Type B pancreatic cell (in vitro differentiated cells): ENCODE measurements around the gene NUP50. TPM values are rescaled to one million over a fixed set of nuclear protein-coding genes. Genes with fewer than 3 reads are reported as not detected.

Source experiments
- DNase-seq: peaks from one replicate; pipeline ENCODE4 v3.0.0; 2021; ENCODE audit warnings: mixed read lengths; ENCODE audit not compliant: unreplicated experiment; ENCODE audit errors: extremely low spot score
- H3K27ac Mint-ChIP-seq: 2 replicates; pipeline ENCODE4 v1.8.0; 2021; ENCODE audit warnings: mild to moderate bottlenecking, mixed read lengths
- H3K27me3 Mint-ChIP-seq: 2 replicates; pipeline ENCODE4 v1.8.0; 2021; ENCODE audit warnings: mixed read lengths
- H3K36me3 Mint-ChIP-seq: 2 replicates; pipeline ENCODE4 v1.8.0; 2021; ENCODE audit warnings: mixed read lengths
- H3K4me1 Mint-ChIP-seq: one replicate; pipeline ENCODE4 v1.8.0; 2021; ENCODE audit warnings: mixed read lengths; ENCODE audit not compliant: unreplicated experiment
- H3K4me3 Mint-ChIP-seq: 2 replicates; pipeline ENCODE4 v1.8.0; 2021; ENCODE audit warnings: mild to moderate bottlenecking, mixed read lengths
- H3K9me3 Mint-ChIP-seq: 2 replicates; pipeline ENCODE4 v1.8.0; 2021; ENCODE audit warnings: mixed read lengths
- CTCF ChIP-seq: fragments of 200-600 bp; sonication (generic); conservative IDR thresholded peaks from 2 replicates; pipeline ENCODE4 v1.5.0; 2021; ENCODE audit warnings: antibody characterized with exemption, mild to moderate bottlenecking
- long read RNA-seq: library from polyadenylated mRNA; unstranded; transcript quantifications from one replicate; pipeline ENCODE4 v2.0.0, GENCODE V29; 2020
- total RNA-seq: library from RNA; stranded (reverse); gene quantifications from 2 replicates; pipeline ENCODE4 v1.2.1, GENCODE V29; 2021; ENCODE audit warnings: low replicate concordance

NUP50 gene, protein sequence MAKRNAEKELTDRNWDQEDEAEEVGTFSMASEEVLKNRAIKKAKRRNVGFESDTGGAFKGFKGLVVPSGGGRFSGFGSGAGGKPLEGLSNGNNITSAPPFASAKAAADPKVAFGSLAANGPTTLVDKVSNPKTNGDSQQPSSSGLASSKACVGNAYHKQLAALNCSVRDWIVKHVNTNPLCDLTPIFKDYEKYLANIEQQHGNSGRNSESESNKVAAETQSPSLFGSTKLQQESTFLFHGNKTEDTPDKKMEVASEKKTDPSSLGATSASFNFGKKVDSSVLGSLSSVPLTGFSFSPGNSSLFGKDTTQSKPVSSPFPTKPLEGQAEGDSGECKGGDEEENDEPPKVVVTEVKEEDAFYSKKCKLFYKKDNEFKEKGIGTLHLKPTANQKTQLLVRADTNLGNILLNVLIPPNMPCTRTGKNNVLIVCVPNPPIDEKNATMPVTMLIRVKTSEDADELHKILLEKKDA
- 83.6 and 93.0 TPM in 2 replicates for total RNA-seq
- long read RNA-seq, full-length matches to known transcripts = 71 of 113 reads
- long read RNA-seq, partial matches to known transcripts = 27 of 113 reads
- long read RNA-seq, other reads (novel, unspliced or antisense) = 15 of 113 reads

DNA sequence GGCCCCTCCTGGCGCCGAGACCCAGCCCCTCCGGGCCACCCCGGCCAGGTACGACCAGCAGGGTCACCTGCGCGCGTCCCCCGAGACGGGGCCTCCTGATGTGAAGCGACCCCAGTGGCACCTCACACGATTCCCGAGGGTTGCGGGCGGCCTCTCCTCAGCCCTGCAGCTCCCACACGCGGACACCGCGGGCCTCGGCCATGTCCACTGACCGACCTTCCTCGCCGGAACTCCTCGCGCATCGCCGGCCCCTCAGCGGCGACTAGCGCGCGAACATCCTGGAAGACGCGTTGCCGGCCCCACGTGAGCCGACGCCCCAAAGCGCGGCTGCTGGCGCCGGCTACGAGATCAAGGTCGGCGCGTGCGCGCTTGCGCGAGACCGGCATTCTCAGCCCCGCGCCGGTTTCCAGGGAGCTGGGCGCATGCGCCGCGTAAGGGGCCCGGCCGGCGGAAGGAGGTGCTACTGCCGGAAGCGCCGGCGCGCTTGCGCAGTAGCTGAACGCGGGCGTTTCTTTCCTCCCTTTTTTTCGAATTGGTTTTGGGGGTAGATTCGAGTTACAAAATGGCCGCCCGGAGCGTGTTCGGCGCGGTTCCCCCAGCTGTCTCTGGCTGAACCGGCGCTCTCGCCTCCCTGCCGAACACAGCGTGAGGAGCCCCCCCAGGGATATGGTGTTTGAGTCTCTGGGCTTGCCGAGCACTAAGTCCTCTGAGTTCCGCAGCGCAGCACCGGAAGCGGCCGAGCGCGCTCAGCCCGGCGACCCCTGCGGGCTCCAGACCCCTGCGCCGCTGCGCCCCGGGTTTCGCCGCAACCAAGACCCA, at the start of gene NUP50:
TSS of gene NUP50 (plus strand) at position 475 of the 819 bp plus-strand sequence. CDS start 4,253 bp downstream, outside the sequence.
- TF ChIP-seq CTCF = no peak
- peaks cover 36% of the 10 kb centered on the region for H3K4me1 Mint-ChIP-seq
- no peaks in the 10 kb centered on the region for H3K9me3 Mint-ChIP-seq
- no peaks in the 10 kb centered on the region for H3K27me3 Mint-ChIP-seq
- peak; percentile 98 for DNase-seq
- H3K36me3 Mint-ChIP-seq = peaks cover 13% of the 10 kb centered on the region
- peak within 1 kb of the TSS; percentile 97 for H3K4me3 Mint-ChIP-seq
- peak within 1 kb of the TSS; percentile 99 for H3K27ac Mint-ChIP-seq

GRCh38 chr22:45120440-45120839, 43.3 kb upstream of the NUP50 start:
- no peak for TF ChIP-seq CTCF
- no peak overlapping the region for H3K4me3 Mint-ChIP-seq
- H3K27ac Mint-ChIP-seq = no peak overlapping the region
- DNase-seq = no peak
- peaks cover 10% of the 10 kb centered on the region for H3K9me3 Mint-ChIP-seq
- peaks cover 12% of the 10 kb centered on the region for H3K27me3 Mint-ChIP-seq
- H3K36me3 Mint-ChIP-seq = no peaks in the 10 kb centered on the region
- peaks cover 14% of the 10 kb centered on the region for H3K4me1 Mint-ChIP-seq

- Mint-ChIP-seq H3K9me3 (peaks cover 10% of the 10 kb centered on the region), H3K27ac (no peak overlapping the region), H3K27me3 (peaks cover 13% of the 10 kb centered on the region), H3K4me1 (peaks cover 17% of the 10 kb centered on the region), H3K36me3 (no peaks in the 10 kb centered on the region), H3K4me3 (no peak overlapping the region)
- TF ChIP-seq CTCF = no peak
- no peak for DNase-seq
These were observed 42.8 kb upstream of the NUP50 start for GRCh38 chr22:45120931-45121330.

- Mint-ChIP-seq H3K4me3 (no peak overlapping the region), H3K27ac (no peak overlapping the region)
- no peak for TF ChIP-seq CTCF
These were observed 39.4 kb upstream of the NUP50 start for GRCh38 chr22:45124176-45124847.

GRCh38 chr22:45125188-45125587, 38.5 kb upstream of the NUP50 start:
- peak overlapping the region; percentile 60 for H3K4me3 Mint-ChIP-seq
- peaks cover 16% of the 10 kb centered on the region for H3K27me3 Mint-ChIP-seq
- TF ChIP-seq CTCF = no peak
- no peak for DNase-seq
- peaks cover 23% of the 10 kb centered on the region for H3K4me1 Mint-ChIP-seq
- peaks cover 4% of the 10 kb centered on the region for H3K9me3 Mint-ChIP-seq
- H3K27ac Mint-ChIP-seq = no peak overlapping the region
- no peaks in the 10 kb centered on the region for H3K36me3 Mint-ChIP-seq

More at GRCh38 chr22:45124176-45124847, 39.4 kb upstream of the NUP50 start:
- no peak for DNase-seq
- H3K9me3 Mint-ChIP-seq = peaks cover 10% of the 10 kb centered on the region
- H3K36me3 Mint-ChIP-seq = no peaks in the 10 kb centered on the region
- H3K27me3 Mint-ChIP-seq = peaks cover 16% of the 10 kb centered on the region
- peaks cover 17% of the 10 kb centered on the region for H3K4me1 Mint-ChIP-seq
